NCI-H345 treated with DMSO at 0.1 percent for 48 hours (cell line): ENCODE data around the gene PROSER3.
"Not testable (repeated sequence)": the region's sequence is repeated elsewhere in the genome, so short reads cannot be mapped to it uniquely, and the experiment has no call there.

Experiments
- DNase-seq: peaks from one replicate; lab custom pipeline; 2025; ENCODE audit not compliant: unreplicated experiment; lab: John Stamatoyannopoulos, UW

Gene PROSER3

GRCh38 chr19:35753634-35754369 is 4.2 kb upstream of the PROSER3 start:
- DNase-seq, result no peak

- no peak for DNase-seq
Observed at GRCh38 chr19:35754370-35755130, 3.4 kb upstream of the PROSER3 start.

- no peak for DNase-seq
Observed at GRCh38 chr19:35755131-35755549, 2.8 kb upstream of the PROSER3 start.

GRCh38 chr19:35755550-35756376 is 2.2 kb upstream of the PROSER3 start:
- no peak for DNase-seq

GRCh38 chr19:35756377-35757230 is 1.4 kb upstream of the PROSER3 start, which contains the start of gene HSPB6:
Gene HSPB6, minus strand, starts transcription at chr19:35757029. Its CDS starts 21 bp downstream, at chr19:35757008.
- DNase-seq, result no peak

- no peak for DNase-seq
Observed at GRCh38 chr19:35757231-35757748, 686 bp upstream of the PROSER3 start.

- DNase-seq, result no peak
Observed at GRCh38 chr19:35759697-35760096, 1.7 kb downstream of the PROSER3 start.

GRCh38 chr19:35760711-35761349 is 2.9 kb downstream of the PROSER3 start:
- DNase-seq, result no peak

GRCh38 chr19:35764432-35765315 is 6.7 kb downstream of the PROSER3 start:
- DNase-seq, result no peak

GRCh38 chr19:35766571-35767104 is 8.7 kb downstream of the PROSER3 start:
- no peak for DNase-seq

- DNase-seq, result no peak
Observed at GRCh38 chr19:35767288-35768081, 9.5 kb downstream of the PROSER3 start.

GRCh38 chr19:35768082-35768421 is 10.1 kb downstream of the PROSER3 start:
- DNase-seq, result no peak

GRCh38 chr19:35772362-35772761 is 14.4 kb downstream of the PROSER3 start:
- DNase-seq, result not testable (repeated sequence)

- no peak for DNase-seq
Observed at GRCh38 chr19:35773020-35773806, 15.2 kb downstream of the PROSER3 start.

GRCh38 chr19:35774274-35775045 is 16.5 kb downstream of the PROSER3 start:
- no peak for DNase-seq

- DNase-seq, result no peak
Observed at GRCh38 chr19:35775046-35775297, 17.0 kb downstream of the PROSER3 start.
